K562 (cell line): ENCODE results near the gene AJM1. TPM values are rescaled to one million over a fixed set of nuclear protein-coding genes. Genes with fewer than 3 reads are reported as not detected.

Experiments used
- ARNT ChIP-seq, 2 experiments: fragments of 450-650 bp; IDR thresholded peaks; 2 replicates each; pipeline ENCODE4 v1.6.1; 2016; ENCODE audit warnings: mild to moderate bottlenecking in 1 of 2
- CREB1 ChIP-seq, 2 experiments: sonication (generic) in 1 of 2; formaldehyde crosslinking in 1 of 2; IDR thresholded peaks; 2 replicates each; pipeline versions ENCODE4 v1.6.1 to v1.8.0; 2012 to 2022; ENCODE audit warnings: inconsistent platforms in 1 of 2, mild to moderate bottlenecking in 1 of 2, missing genetic modification reagents in 1 of 2, moderate library complexity in 1 of 2
- EP400 ChIP-seq: fragments of 450-650 bp; IDR thresholded peaks from 2 replicates; pipeline ENCODE4 v1.6.1; 2017; ENCODE audit warnings: antibody characterized with exemption, mild to moderate bottlenecking, moderate library complexity
- GATAD2A ChIP-seq: fragments of 450-650 bp; IDR thresholded peaks from 2 replicates; pipeline ENCODE4 v1.6.1; 2017
- HNRNPH1 ChIP-seq: fragments of 200-400 bp; formaldehyde crosslinking; optimal IDR thresholded peaks from 2 replicates; pipeline ENCODE3; 2017; ENCODE audit warnings: low read depth, mild to moderate bottlenecking, low read length, moderate library complexity
- IRF1 ChIP-seq: sonication (generic); formaldehyde crosslinking; IDR thresholded peaks from 2 replicates; pipeline ENCODE4 v1.8.0; 2022; ENCODE audit warnings: missing genetic modification reagents, mild to moderate bottlenecking, borderline replicate concordance
- MCM3 ChIP-seq: fragments of 450-650 bp; IDR thresholded peaks from 2 replicates; pipeline ENCODE4 v1.6.1; 2016
- NEUROD1 ChIP-seq: fragments of 150-350 bp; IDR thresholded peaks from 2 replicates; pipeline ENCODE4 v1.6.1; 2014; ENCODE audit warnings: borderline replicate concordance, low read length, low read depth; ENCODE audit not compliant: partially characterized antibody
- OTX1 ChIP-seq: fragments of 450-650 bp; formaldehyde crosslinking; IDR thresholded peaks from 2 replicates; pipeline ENCODE4 v1.4.0; 2022; ENCODE audit warnings: mild to moderate bottlenecking
- POLR2H ChIP-seq: IDR thresholded peaks from 2 replicates; pipeline ENCODE4 v1.6.1; 2016; ENCODE audit warnings: missing genetic modification characterization, low read depth, mild to moderate bottlenecking, control low read depth, missing compliant biosample characterization, moderate library complexity
- SAP30 ChIP-seq: fragments of 200-600 bp; sonication (generic); IDR thresholded peaks from 2 replicates; pipeline ENCODE4 v1.6.1; 2012; ENCODE audit warnings: borderline replicate concordance, low read depth, mild to moderate bottlenecking, moderate library complexity, low read length, control low read depth, inconsistent platforms; ENCODE audit not compliant: insufficient read depth, poor library complexity, severe bottlenecking
- SETDB1 ChIP-seq: IDR thresholded peaks from one replicate; pipeline ENCODE4 v1.6.1; 2012; ENCODE audit warnings: low read length, control low read depth, inconsistent platforms
- SIX5 ChIP-seq, 2 experiments: IDR thresholded peaks; 2 replicates each; pipeline ENCODE4 v1.6.1; 2011; ENCODE audit warnings: low read length in 2 of 2, borderline replicate concordance in 1 of 2, low read depth in 1 of 2, mild to moderate bottlenecking in 1 of 2, moderate library complexity in 1 of 2; ENCODE audit not compliant: insufficient read depth in 1 of 2
- SMAD2 ChIP-seq: fragments of 150-350 bp; IDR thresholded peaks from 2 replicates; pipeline ENCODE4 v1.6.1; 2014; ENCODE audit warnings: low read depth, mild to moderate bottlenecking, low read length
- SMAD3 ChIP-seq: fragments of 450-650 bp; formaldehyde crosslinking; conservative IDR thresholded peaks from 2 replicates; pipeline ENCODE4 v1.4.0; 2020; ENCODE audit warnings: mild to moderate bottlenecking
- SP2 ChIP-seq: IDR thresholded peaks from 2 replicates; pipeline ENCODE4 v1.6.1; 2011; ENCODE audit warnings: mild to moderate bottlenecking, low read depth, low read length, moderate library complexity; ENCODE audit not compliant: poor library complexity, severe bottlenecking; ENCODE audit errors: extremely low read depth
- ZBED1 ChIP-seq: IDR thresholded peaks from 2 replicates; pipeline ENCODE4 v1.6.1; 2014
- ZBTB26 ChIP-seq: fragments of 450-650 bp; formaldehyde crosslinking; IDR thresholded peaks from 2 replicates; pipeline ENCODE4 v1.4.0; 2022; ENCODE audit warnings: missing genetic modification characterization
- ZNF121 ChIP-seq: sonication (generic); formaldehyde crosslinking; conservative IDR thresholded peaks from 2 replicates; pipeline ENCODE4 v1.8.0; 2022; ENCODE audit warnings: missing genetic modification reagents
- ZNF41 ChIP-seq: fragments of 250-450 bp; sonication (Bioruptor Pico); conservative IDR thresholded peaks from 2 replicates; pipeline ENCODE4 v1.4.0; 2020; ENCODE audit warnings: mild to moderate bottlenecking
- ZNF518B ChIP-seq: fragments of 250-450 bp; sonication (Bioruptor Pico); IDR thresholded peaks from 2 replicates; pipeline ENCODE4 v1.5.0; 2021; ENCODE audit warnings: mild to moderate bottlenecking, moderate library complexity
- ZNF57 ChIP-seq: fragments of 450-650 bp; formaldehyde crosslinking; IDR thresholded peaks from 2 replicates; pipeline ENCODE4 v1.4.0; 2020; ENCODE audit warnings: mild to moderate bottlenecking, moderate library complexity
- ZNF586 ChIP-seq: fragments of 450-650 bp; formaldehyde crosslinking; conservative IDR thresholded peaks from 2 replicates; pipeline ENCODE4 v1.4.0; 2020; ENCODE audit warnings: mild to moderate bottlenecking, moderate library complexity
- ZZZ3 ChIP-seq: fragments of 450-650 bp; IDR thresholded peaks from 2 replicates; pipeline ENCODE4 v1.6.1; 2016; ENCODE audit warnings: antibody characterized with exemption, mild to moderate bottlenecking, moderate library complexity
- polyA plus RNA-seq, 8 experiments: library from polyadenylated mRNA; depleted of rRNA in 4 of 8; stranded (reverse) in 5 of 8; unstranded in 3 of 8; fragments of >200 nt; fragmentation: Nextera tagmentation in 2 of 8; fragmentation: Illumina TruSeq in 1 of 8; extraction: Ambion mirVana in 2 of 8; extraction: Trizol in 1 of 8; gene quantifications; 2 replicates each; pipeline versions ENCODE4 v1.2.1 to v1.2.3, GENCODE V29; 2011 to 2014; ENCODE audit warnings: inconsistent platforms in 1 of 8, missing spikeins in 1 of 8
- total RNA-seq, 7 experiments: library from RNA; depleted of rRNA in 6 of 7; stranded (reverse); fragments of >200 nt in 6 of 7; fragmentation: Illumina TruSeq in 2 of 7; extraction: Trizol in 2 of 7; gene quantifications; 2 replicates each; pipeline versions ENCODE4 v1.2.1 to v1.2.3, GENCODE V29; 2011 to 2021; ENCODE audit warnings: low replicate concordance in 1 of 7

The AJM1 gene
- total and polyA plus RNA-seq, 9 of the 15 experiments (the other 6 are each of a cell fraction or from before 2014, with no cell fraction given) = 0.01 to 3.7 (median 0.65) TPM; not detected in 1

- no peak for TF ChIP-seq ZNF57 (CRISPR knock-in tag)
- TF ChIP-seq SIX5 (IDR thresholded peaks at IDR 0.05; ENCODE audit: borderline replicate concordance in 1 of 2, insufficient read depth in 1 of 2, low read depth in 1 of 2, low read length in 2 of 2) = no peak
- peak; percentile 99 for TF ChIP-seq NEUROD1
- peak; percentile 82 for TF ChIP-seq SP2
- peak; percentile 100 for TF ChIP-seq EP400
- no peak for TF ChIP-seq ZNF518B
- TF ChIP-seq ZNF41 (CRISPR knock-in tag) = no peak
- TF ChIP-seq SAP30 = peak; percentile 66
- TF ChIP-seq MCM3 = no peak
- TF ChIP-seq OTX1 (CRISPR knock-in tag) = no peak
- TF ChIP-seq ZZZ3 = no peak
- no peak for TF ChIP-seq HNRNPH1
- no peak for TF ChIP-seq ZNF586 (CRISPR knock-in tag)
- no peak for TF ChIP-seq SETDB1
- TF ChIP-seq ARNT (IDR thresholded peaks at IDR 0.05) = no peak
- TF ChIP-seq ZBTB26 = no peak
- TF ChIP-seq IRF1 (CRISPR knock-in tag) = no peak
- TF ChIP-seq GATAD2A = no peak
- TF ChIP-seq SMAD3 (CRISPR knock-in tag) = no peak
- TF ChIP-seq ZBED1 = no peak
- no peak for TF ChIP-seq ZNF121 (CRISPR knock-in tag)
- TF ChIP-seq CREB1 (IDR thresholded peaks at IDR 0.05) = peak; percentile 61
- peak; percentile 46; the same call in 1 of the 2 replicates for TF ChIP-seq CREB1 (CRISPR knock-in tag; IDR thresholded peaks at IDR 0.05)
- TF ChIP-seq POLR2H = peak; percentile 88
- TF ChIP-seq SMAD2 = no peak
These were observed 7.0 kb downstream of the AJM1 start, which contains the start of gene PHPT1 (continued) for GRCh38 chr9:136849038-136849959.
